ENCODE results near the gene ADCYAP1R1. TPM values are rescaled to one million over a fixed set of nuclear protein-coding genes. Genes with fewer than 3 reads are reported as not detected.

Gene ADCYAP1R1
- polyA plus RNA-seq, 3 donors, result not detected

- Mint-ChIP-seq H3K27ac (no peak overlapping the region), H3K4me1 (no peaks in the 10 kb centered on the region), H3K36me3 (no peaks in the 10 kb centered on the region), H3K9me3 (no peaks in the 10 kb centered on the region), H3K27me3 (ENCODE audit: low read depth in 3 of 3) (peaks cover 6 to 11% (median 7%) of the 10 kb centered on the region in 3 donors), H3K4me3 (no peak overlapping the region)
- Histone ChIP-seq H3K4me1 (ENCODE audit: control insufficient read depth in 1 of 2, insufficient read depth in 2 of 2, low read length in 2 of 2) (no peaks in the 10 kb centered on the region), H3K27me3 (ENCODE audit: control insufficient read depth in 2 of 2, insufficient read depth in 2 of 2, low read length in 2 of 2) (no peaks in the 10 kb centered on the region), H3K27ac (ENCODE audit: low read depth in 1 of 2, low read length in 2 of 2) (no peak overlapping the region), H3K36me3 (replicated peaks in 1 of 2; ENCODE audit: control insufficient read depth in 1 of 2, insufficient read depth in 2 of 2, low read length in 2 of 2) (no peaks in the 10 kb centered on the region), H4K20me1 (ENCODE audit: insufficient read depth, low read length) (no peaks in the 10 kb centered on the region), H3K4me3 (replicated peaks in 1 of 3; ENCODE audit: low read depth in 2 of 3, low read length in 3 of 3) (no peak overlapping the region), H2AFZ (ENCODE audit: insufficient read depth, low read depth, low read length, poor library complexity, severe bottlenecking) (no peak overlapping the region), H3K9ac (ENCODE audit: insufficient read depth, low read length, poor library complexity, severe bottlenecking) (no peak overlapping the region), H3K79me2 (ENCODE audit: insufficient read depth, low read length) (no peaks in the 10 kb centered on the region), H3K9me3 (replicated peaks in 1 of 2; ENCODE audit: control insufficient read depth in 1 of 2, insufficient read depth in 1 of 2, low read length in 2 of 2) (no peaks in the 10 kb centered on the region), H3K4me2 (replicated peaks; ENCODE audit: extremely low read depth, low read length, poor library complexity, severe bottlenecking) (no peak overlapping the region)
- intact Hi-C loops (cut with micrococcal nuclease), result loop anchor here in 1 of 2 donors (2.0 kb wide), 1 partner anchor 136 kb away; no protein-coding TSS in a partner anchor
- TF ChIP-seq, protein P1, sequence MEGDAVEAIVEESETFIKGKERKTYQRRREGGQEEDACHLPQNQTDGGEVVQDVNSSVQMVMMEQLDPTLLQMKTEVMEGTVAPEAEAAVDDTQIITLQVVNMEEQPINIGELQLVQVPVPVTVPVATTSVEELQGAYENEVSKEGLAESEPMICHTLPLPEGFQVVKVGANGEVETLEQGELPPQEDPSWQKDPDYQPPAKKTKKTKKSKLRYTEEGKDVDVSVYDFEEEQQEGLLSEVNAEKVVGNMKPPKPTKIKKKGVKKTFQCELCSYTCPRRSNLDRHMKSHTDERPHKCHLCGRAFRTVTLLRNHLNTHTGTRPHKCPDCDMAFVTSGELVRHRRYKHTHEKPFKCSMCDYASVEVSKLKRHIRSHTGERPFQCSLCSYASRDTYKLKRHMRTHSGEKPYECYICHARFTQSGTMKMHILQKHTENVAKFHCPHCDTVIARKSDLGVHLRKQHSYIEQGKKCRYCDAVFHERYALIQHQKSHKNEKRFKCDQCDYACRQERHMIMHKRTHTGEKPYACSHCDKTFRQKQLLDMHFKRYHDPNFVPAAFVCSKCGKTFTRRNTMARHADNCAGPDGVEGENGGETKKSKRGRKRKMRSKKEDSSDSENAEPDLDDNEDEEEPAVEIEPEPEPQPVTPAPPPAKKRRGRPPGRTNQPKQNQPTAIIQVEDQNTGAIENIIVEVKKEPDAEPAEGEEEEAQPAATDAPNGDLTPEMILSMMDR (IDR thresholded peaks at IDR 0.05), result no peak
- DNase-seq, result no peak
- whole genome bisulfite sequencing (ENCODE audit: insufficient coverage), result 91% methylated on average over 4 of the region's 4 CpGs
Measured at GRCh38 chr7:31119249-31119648, 67.1 kb downstream of the ADCYAP1R1 start.

DNA sequence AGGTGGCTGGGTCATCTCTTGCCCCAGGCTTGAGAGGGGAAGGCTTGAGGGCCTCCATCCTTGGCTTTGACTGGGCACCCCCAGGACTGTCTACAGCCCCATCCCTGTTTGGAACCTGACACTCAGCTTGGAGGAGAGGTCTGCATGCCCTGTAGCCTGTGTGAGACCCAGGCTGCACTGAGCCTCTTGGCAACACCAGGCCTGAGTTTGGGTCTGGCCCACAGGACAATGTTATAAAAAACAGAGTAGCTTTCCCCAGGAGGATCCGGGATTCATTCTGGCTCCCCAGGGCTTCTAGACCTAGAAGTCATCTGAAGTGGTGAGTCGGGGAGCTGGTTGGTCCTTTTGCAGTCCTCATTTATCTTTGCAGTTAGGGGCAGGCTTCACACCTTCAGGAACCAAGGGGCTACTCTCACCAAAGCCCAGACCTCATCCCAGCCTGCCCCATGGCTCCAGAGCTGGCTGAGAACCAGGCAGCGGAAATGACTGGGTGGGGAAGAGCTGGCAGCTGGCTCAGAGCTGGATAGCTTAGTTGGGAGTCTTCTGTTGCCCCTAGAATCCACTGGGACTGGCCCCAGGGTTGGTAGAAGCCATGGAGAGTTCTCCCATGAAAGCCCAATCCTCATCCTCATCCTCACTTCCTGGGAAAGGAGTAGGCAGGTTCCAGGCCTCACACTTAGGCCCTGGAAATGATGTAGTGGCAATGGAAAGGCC, 68.8 kb downstream of the ADCYAP1R1 start:
- Histone ChIP-seq H3K4me2 (replicated peaks; ENCODE audit: extremely low read depth, low read length, poor library complexity, severe bottlenecking) (no peak overlapping the region), H3K9ac (ENCODE audit: insufficient read depth, low read length, poor library complexity, severe bottlenecking) (no peak overlapping the region), H3K4me1 (ENCODE audit: control insufficient read depth in 1 of 2, insufficient read depth in 2 of 2, low read length in 2 of 2) (no peaks in the 10 kb centered on the region), H3K27me3 (ENCODE audit: control insufficient read depth in 2 of 2, insufficient read depth in 2 of 2, low read length in 2 of 2) (no peaks in the 10 kb centered on the region), H3K27ac (ENCODE audit: low read depth in 1 of 2, low read length in 2 of 2) (no peak overlapping the region), H2AFZ (ENCODE audit: insufficient read depth, low read depth, low read length, poor library complexity, severe bottlenecking) (no peak overlapping the region), H3K4me3 (replicated peaks in 1 of 3; ENCODE audit: low read depth in 2 of 3, low read length in 3 of 3) (no peak overlapping the region), H3K36me3 (replicated peaks in 1 of 2; ENCODE audit: control insufficient read depth in 1 of 2, insufficient read depth in 2 of 2, low read length in 2 of 2) (no peaks in the 10 kb centered on the region), H3K79me2 (ENCODE audit: insufficient read depth, low read length) (no peaks in the 10 kb centered on the region), H4K20me1 (ENCODE audit: insufficient read depth, low read length) (no peaks in the 10 kb centered on the region), H3K9me3 (replicated peaks in 1 of 2; ENCODE audit: control insufficient read depth in 1 of 2, insufficient read depth in 1 of 2, low read length in 2 of 2) (no peaks in the 10 kb centered on the region)
- intact Hi-C loops (cut with micrococcal nuclease), result no loop called here
- DNase-seq, result no peak
- H3K9me3 Mint-ChIP-seq, result no peaks in the 10 kb centered on the region
- H3K27ac Mint-ChIP-seq, result no peak overlapping the region
- peak overlapping the region in 1 of 2 donors; percentile 18 for H3K4me3 Mint-ChIP-seq
- no peaks in the 10 kb centered on the region for H3K4me1 Mint-ChIP-seq
- H3K27me3 Mint-ChIP-seq (ENCODE audit: low read depth in 3 of 3), result peaks cover 10 to 15% (median 11%) of the 10 kb centered on the region in 3 donors
- TF ChIP-seq, protein P1 (IDR thresholded peaks at IDR 0.05), result no peak
- H3K36me3 Mint-ChIP-seq, result no peaks in the 10 kb centered on the region
- WGBS (ENCODE audit: insufficient coverage), result 92% methylated on average over 2 of the region's 3 CpGs
